NCI-H2081 treated with DMSO at 0.1 percent for 48 hours (cell line): ENCODE measurements around the gene APOL5.
"Not testable (repeated sequence)": the region's sequence is repeated elsewhere in the genome, so short reads cannot be mapped to it uniquely, and the experiment has no call there.

Experiments used
- DNase-seq: peaks from one replicate; lab custom pipeline; 2025; lab: John Stamatoyannopoulos, UW

Gene APOL5

GRCh38 chr22:35717572-35717971 lies at the start of gene APOL5:
Gene APOL5, plus strand, starts transcription at chr22:35717872. Its CDS starts 0 bp downstream, at chr22:35717872.
- no peak for DNase-seq

- DNase-seq = no peak
Observed at GRCh38 chr22:35674335-35674734, 43.3 kb upstream of the APOL5 start.

- not testable (repeated sequence) for DNase-seq
Observed at GRCh38 chr22:35676065-35676464, 41.6 kb upstream of the APOL5 start.

- DNase-seq = no peak
Observed at GRCh38 chr22:35677460-35678187, 40.0 kb upstream of the APOL5 start.

GRCh38 chr22:35678836-35679235 lies 38.8 kb upstream of the APOL5 start:
- DNase-seq = no peak

- DNase-seq = not testable (repeated sequence)
Observed at GRCh38 chr22:35679492-35679891, 38.2 kb upstream of the APOL5 start.

- DNase-seq = no peak
Observed at GRCh38 chr22:35681454-35682052, 36.1 kb upstream of the APOL5 start.

GRCh38 chr22:35683560-35683959 lies 34.1 kb upstream of the APOL5 start:
- DNase-seq = no peak

- no peak for DNase-seq
Observed at GRCh38 chr22:35684270-35684700, 33.4 kb upstream of the APOL5 start.

- DNase-seq = no peak
Observed at GRCh38 chr22:35684732-35685131, 32.9 kb upstream of the APOL5 start.

- DNase-seq = no peak
Observed at GRCh38 chr22:35685731-35686130, 31.9 kb upstream of the APOL5 start.

- DNase-seq = no peak
Observed at GRCh38 chr22:35686298-35686697, 31.4 kb upstream of the APOL5 start.

- no peak for DNase-seq
Observed at GRCh38 chr22:35687461-35687860, 30.2 kb upstream of the APOL5 start.

- DNase-seq = no peak
Observed at GRCh38 chr22:35688913-35689675, 28.6 kb upstream of the APOL5 start.

GRCh38 chr22:35690001-35690400 lies 27.7 kb upstream of the APOL5 start:
- no peak for DNase-seq

GRCh38 chr22:35695202-35695601 lies 22.5 kb upstream of the APOL5 start:
- DNase-seq = no peak

- DNase-seq = no peak
Observed at GRCh38 chr22:35697142-35697541, 20.5 kb upstream of the APOL5 start.

- not testable (repeated sequence) for DNase-seq
Observed at GRCh38 chr22:35699852-35700251, 17.8 kb upstream of the APOL5 start.

GRCh38 chr22:35703861-35704584 lies 13.6 kb upstream of the APOL5 start:
- no peak for DNase-seq

- no peak for DNase-seq
Observed at GRCh38 chr22:35705141-35705540, 12.5 kb upstream of the APOL5 start.

GRCh38 chr22:35708453-35708852 lies 9.2 kb upstream of the APOL5 start:
- no peak for DNase-seq

- no peak for DNase-seq
Observed at GRCh38 chr22:35708917-35709316, 8.8 kb upstream of the APOL5 start.
